ENCODE data around the gene LMF1. TPM values are rescaled to one million over a fixed set of nuclear protein-coding genes. Genes with fewer than 3 reads are reported as not detected.

Gene LMF1
- total RNA-seq, 1 donor from 2014 or later = 2.1 TPM

GRCh38 chr16:1010815-1011214, 40.0 kb upstream of the LMF1 start:
- FAIRE-seq = no peak
- no peak for DNase-seq (ENCODE audit: low read depth)
- no peaks in the 10 kb centered on the region for H3K27me3 ChIP-seq (ENCODE audit: control insufficient read depth, insufficient read depth, low read length)
- no peak overlapping the region for H3K4me3 ChIP-seq (ENCODE audit: low read depth, low read length)
- no peaks in the 10 kb centered on the region for H3K36me3 ChIP-seq (ENCODE audit: control insufficient read depth, insufficient read depth, low read length)
- TF ChIP-seq CTCF (IDR thresholded peaks at IDR 0.05; ENCODE audit: insufficient read depth, low read length, severe bottlenecking) = no peak

- H3K36me3 ChIP-seq (ENCODE audit: control insufficient read depth, insufficient read depth, low read length) = no peaks in the 10 kb centered on the region
- TF ChIP-seq CTCF (IDR thresholded peaks at IDR 0.05; ENCODE audit: insufficient read depth, low read length, severe bottlenecking) = no peak
- DNase-seq (ENCODE audit: low read depth) (no peak), FAIRE-seq (no peak)
- no peaks in the 10 kb centered on the region for H3K27me3 ChIP-seq (ENCODE audit: control insufficient read depth, insufficient read depth, low read length)
- no peak overlapping the region for H3K4me3 ChIP-seq (ENCODE audit: low read depth, low read length)
Observed at GRCh38 chr16:1010251-1010650, 39.5 kb upstream of the LMF1 start.

DNA sequence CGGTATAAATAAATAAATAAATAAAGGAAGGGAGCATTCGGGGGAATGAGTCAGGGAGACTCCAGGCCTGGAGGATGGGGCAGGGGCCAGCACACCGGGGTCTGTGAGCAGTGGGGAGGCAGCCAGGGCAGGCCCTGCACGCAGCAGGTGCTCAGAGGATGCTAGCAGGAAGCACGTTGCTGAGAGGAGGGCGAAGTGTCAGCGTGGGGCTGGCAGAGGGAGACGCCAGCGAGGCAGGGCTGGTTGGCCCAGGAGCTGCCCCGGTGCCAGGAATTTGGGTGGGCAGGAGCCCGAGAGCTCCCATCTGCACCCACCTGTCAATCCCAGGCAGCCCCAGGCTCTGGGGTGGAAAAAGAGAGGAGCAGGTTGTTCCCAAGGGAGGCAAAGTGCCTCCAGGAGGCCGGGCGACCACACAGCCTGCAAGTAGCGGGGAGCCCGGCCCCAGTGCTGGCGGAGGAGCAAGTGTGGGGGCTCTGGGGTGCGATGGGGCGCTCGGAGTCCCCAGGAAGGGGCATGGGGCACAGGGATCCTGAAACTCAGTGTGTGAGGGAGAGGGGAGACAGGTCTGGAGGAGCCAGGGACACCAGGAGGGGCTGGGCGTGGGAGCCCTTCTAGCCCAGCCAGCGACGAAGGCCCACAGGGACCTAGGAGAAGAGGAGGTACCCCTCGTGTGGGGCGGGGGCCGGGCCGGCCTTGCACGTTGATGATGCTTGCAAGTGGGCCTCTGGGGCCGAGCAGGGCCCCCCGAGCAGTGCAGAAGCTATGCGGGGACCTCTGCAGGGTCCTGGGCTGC, 38.8 kb upstream of the LMF1 start:
- TF ChIP-seq CTCF (IDR thresholded peaks at IDR 0.05; ENCODE audit: insufficient read depth, low read length, severe bottlenecking) = no peak
- FAIRE-seq (no peak), DNase-seq (ENCODE audit: low read depth) (no peak)
- Histone ChIP-seq H3K27me3 (ENCODE audit: control insufficient read depth, insufficient read depth, low read length) (no peaks in the 10 kb centered on the region), H3K36me3 (ENCODE audit: control insufficient read depth, insufficient read depth, low read length) (no peaks in the 10 kb centered on the region), H3K4me3 (ENCODE audit: low read depth, low read length) (no peak overlapping the region)

GRCh38 chr16:1008085-1008484, 37.3 kb upstream of the LMF1 start:
- H3K4me3 ChIP-seq (ENCODE audit: low read depth, low read length) = no peak overlapping the region
- no peak for TF ChIP-seq CTCF (IDR thresholded peaks at IDR 0.05; ENCODE audit: insufficient read depth, low read length, severe bottlenecking)
- no peaks in the 10 kb centered on the region for H3K36me3 ChIP-seq (ENCODE audit: control insufficient read depth, insufficient read depth, low read length)
- no peak for DNase-seq (ENCODE audit: low read depth)
- H3K27me3 ChIP-seq (ENCODE audit: control insufficient read depth, insufficient read depth, low read length) = no peaks in the 10 kb centered on the region
- no peak for FAIRE-seq

DNA sequence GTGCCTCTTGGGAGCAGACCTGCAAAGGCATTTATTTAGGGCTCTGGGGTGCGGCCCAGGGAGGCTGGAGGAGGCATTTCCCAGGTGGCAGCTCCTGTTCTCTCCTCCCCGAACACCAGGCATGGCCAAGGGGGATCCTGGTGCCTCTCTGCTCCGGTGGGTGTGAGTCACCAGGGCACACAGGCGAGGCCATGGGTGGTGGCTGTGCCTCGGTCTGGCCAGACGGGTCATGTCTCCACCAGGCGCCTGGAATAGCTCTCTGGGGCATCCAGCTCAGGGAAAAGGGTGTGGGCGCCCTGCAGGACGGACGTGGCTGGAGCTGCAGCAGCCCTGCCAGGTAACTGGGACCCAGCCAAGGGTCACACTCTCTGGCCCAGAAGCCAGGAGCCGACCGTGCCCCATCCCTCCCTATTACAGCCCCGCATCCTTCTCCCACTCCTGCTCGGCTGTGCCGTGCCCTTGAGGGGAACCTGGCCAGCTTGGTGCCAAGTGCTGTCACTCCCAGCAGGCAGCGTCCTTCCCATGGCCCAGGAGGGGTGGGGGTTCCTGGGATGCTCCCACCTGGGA, 36.6 kb upstream of the LMF1 start:
- no peaks in the 10 kb centered on the region for H3K36me3 ChIP-seq (ENCODE audit: control insufficient read depth, insufficient read depth, low read length)
- TF ChIP-seq CTCF (IDR thresholded peaks at IDR 0.05; ENCODE audit: insufficient read depth, low read length, severe bottlenecking) = no peak
- DNase-seq (ENCODE audit: low read depth) = no peak
- no peaks in the 10 kb centered on the region for H3K27me3 ChIP-seq (ENCODE audit: control insufficient read depth, insufficient read depth, low read length)
- H3K4me3 ChIP-seq (ENCODE audit: low read depth, low read length) = no peak overlapping the region
- no peak for FAIRE-seq
